ENCODE data around the gene SLC22A1.

GRCh38 chr6:160139420-160139851 is 17.8 kb downstream of the SLC22A1 start:
- no peak for TF ChIP-seq CTCF (IDR thresholded peaks at IDR 0.05)
- TF ChIP-seq POLR2A (IDR thresholded peaks at IDR 0.05) = no peak

All from adrenal gland (tissue), 5 donors.